Measurements from ENCODE around the gene CNIH4. TPM values are rescaled to one million over a fixed set of nuclear protein-coding genes. Genes with fewer than 3 reads are reported as not detected.

CNIH4 gene
- polyA plus RNA-seq, 3 donors = 33.4 to 106 (median 94.7) TPM

- H3K27ac Mint-ChIP-seq = no peak overlapping the region
Observed at GRCh38 chr1:224331824-224332223, 24.9 kb upstream of the CNIH4 start.

GRCh38 chr1:224333309-224333926 lies 23.3 kb upstream of the CNIH4 start:
- Histone ChIP-seq H3K9me3 (replicated peaks in 1 of 2; ENCODE audit: control insufficient read depth in 1 of 2, insufficient read depth in 1 of 2, low read length in 2 of 2) (peaks cover 2 to 4% of the 10 kb centered on the region in 2 donors), H3K4me2 (replicated peaks; ENCODE audit: extremely low read depth, low read length, poor library complexity, severe bottlenecking) (no peak overlapping the region), H4K20me1 (ENCODE audit: insufficient read depth, low read length) (no peaks in the 10 kb centered on the region), H2AFZ (ENCODE audit: insufficient read depth, low read depth, low read length, poor library complexity, severe bottlenecking) (peak overlapping the region; percentile 3), H3K4me1 (ENCODE audit: control insufficient read depth in 1 of 2, insufficient read depth in 2 of 2, low read length in 2 of 2) (peaks cover 16 to 24% of the 10 kb centered on the region in 2 donors), H3K36me3 (replicated peaks in 1 of 2; ENCODE audit: control insufficient read depth in 1 of 2, insufficient read depth in 2 of 2, low read length in 2 of 2) (no peaks in the 10 kb centered on the region), H3K79me2 (ENCODE audit: insufficient read depth, low read length) (peaks cover 15% of the 10 kb centered on the region), H3K4me3 (replicated peaks in 1 of 3; ENCODE audit: low read depth in 2 of 3, low read length in 3 of 3) (no peak overlapping the region), H3K9ac (ENCODE audit: insufficient read depth, low read length, poor library complexity, severe bottlenecking) (no peak overlapping the region), H3K27ac (ENCODE audit: low read depth in 1 of 2, low read length in 2 of 2) (no peak overlapping the region), H3K27me3 (ENCODE audit: control insufficient read depth in 2 of 2, insufficient read depth in 2 of 2, low read length in 2 of 2) (no peaks in the 10 kb centered on the region)
- WGBS (ENCODE audit: insufficient coverage) = 44% methylated on average over 1 of the region's 3 CpGs
- Mint-ChIP-seq H3K4me1 (peaks cover 30% of the 10 kb centered on the region), H3K27ac (peak overlapping the region in 2 of 7 donors; percentile 58 to 73), H3K9me3 (peaks cover 2 to 5% (median 4%) of the 10 kb centered on the region in 7 donors), H3K36me3 (no peaks in the 10 kb centered on the region), H3K4me3 (no peak overlapping the region), H3K27me3 (ENCODE audit: low read depth in 3 of 3) (peaks cover 0 to 2% (median 0%) of the 10 kb centered on the region in 3 donors)
- peak; percentile 61 to 69 (median 68) for DNase-seq
- intact Hi-C loops (cut with micrococcal nuclease) = loop anchor here (5.0 kb wide), 1 partner anchor 221 kb away; the partner anchor contains the start of gene FBXO28 (in 2 of the 2)
- TF ChIP-seq CTCF (IDR thresholded peaks at IDR 0.05) = peak; percentile 86

More at GRCh38 chr1:224331824-224332223, 24.9 kb upstream of the CNIH4 start:
- Histone ChIP-seq H3K9me3 (replicated peaks in 1 of 2; ENCODE audit: control insufficient read depth in 1 of 2, insufficient read depth in 1 of 2, low read length in 2 of 2) (no peaks in the 10 kb centered on the region), H3K4me3 (replicated peaks in 1 of 3; ENCODE audit: low read depth in 2 of 3, low read length in 3 of 3) (no peak overlapping the region), H3K27me3 (ENCODE audit: control insufficient read depth in 2 of 2, insufficient read depth in 2 of 2, low read length in 2 of 2) (no peaks in the 10 kb centered on the region), H3K36me3 (replicated peaks in 1 of 2; ENCODE audit: control insufficient read depth in 1 of 2, insufficient read depth in 2 of 2, low read length in 2 of 2) (peaks cover 0 to 2% of the 10 kb centered on the region in 2 donors), H3K4me1 (ENCODE audit: control insufficient read depth in 1 of 2, insufficient read depth in 2 of 2, low read length in 2 of 2) (peaks cover 16 to 24% of the 10 kb centered on the region in 2 donors), H3K27ac (ENCODE audit: low read depth in 1 of 2, low read length in 2 of 2) (no peak overlapping the region), H2AFZ (ENCODE audit: insufficient read depth, low read depth, low read length, poor library complexity, severe bottlenecking) (no peak overlapping the region), H3K4me2 (replicated peaks; ENCODE audit: extremely low read depth, low read length, poor library complexity, severe bottlenecking) (no peak overlapping the region), H3K9ac (ENCODE audit: insufficient read depth, low read length, poor library complexity, severe bottlenecking) (no peak overlapping the region), H4K20me1 (ENCODE audit: insufficient read depth, low read length) (no peaks in the 10 kb centered on the region), H3K79me2 (ENCODE audit: insufficient read depth, low read length) (peaks cover 30% of the 10 kb centered on the region)
- no peak overlapping the region for H3K4me3 Mint-ChIP-seq
- H3K27me3 Mint-ChIP-seq (ENCODE audit: low read depth in 3 of 3) = peaks cover 0 to 2% (median 0%) of the 10 kb centered on the region in 3 donors
- no peak for TF ChIP-seq CTCF (IDR thresholded peaks at IDR 0.05)
- peaks cover 38% of the 10 kb centered on the region for H3K4me1 Mint-ChIP-seq
- intact Hi-C loops (cut with micrococcal nuclease) = loop anchor here (5.0 kb wide), 1 partner anchor 220 kb away; the partner anchor contains the start of gene FBXO28 (in 2 of the 2)
- DNase-seq = no peak
- peaks cover 0 to 4% of the 10 kb centered on the region in 2 donors for H3K36me3 Mint-ChIP-seq
- no CpG with 5 or more reads among the region's 2 CpGs for WGBS (ENCODE audit: insufficient coverage)
- peaks cover 0 to 3% (median 0%) of the 10 kb centered on the region in 7 donors for H3K9me3 Mint-ChIP-seq

Measured in CD14-positive monocyte (primary cell).